Breast epithelium (tissue), 4 donors: ENCODE data around the gene KRCC1. TPM values are rescaled to one million over a fixed set of nuclear protein-coding genes. Genes with fewer than 3 reads are reported as not detected.

Experiments used
- DNase-seq, 2 donors: peaks; one replicate each; pipeline ENCODE4 v3.0.0-alpha.2; 2019; ENCODE audit warnings: low spot score in 2 of 2
- H3K27ac ChIP-seq, 2 donors: fragments of 200-600 bp; sonication (generic) in 1 of 2; one replicate each; pipeline ENCODE4 v1.5.1; 2016 to 2019; ENCODE audit warnings: mild to moderate bottlenecking in 1 of 2
- H3K27me3 ChIP-seq, 2 donors: fragments of 200-600 bp; sonication (generic) in 1 of 2; one replicate each; pipeline versions ENCODE4 v1.5.1 to v1.6.0; 2017 to 2019; ENCODE audit warnings: control low read depth in 1 of 2, mild to moderate bottlenecking in 1 of 2
- H3K36me3 ChIP-seq: fragments of 200-600 bp; one replicate; pipeline ENCODE4 v1.5.1; 2019
- H3K4me1 ChIP-seq, 2 donors: fragments of 200-600 bp; sonication (generic); one replicate each; pipeline ENCODE4 v1.5.1; 2016 to 2019; ENCODE audit warnings: control low read depth in 1 of 2
- H3K4me3 ChIP-seq, 3 donors: fragments of 200-600 bp; sonication (generic); 1 replicate in 2 of 3; 2 replicates in 1 of 3; pipeline ENCODE4 v1.5.1; 2016 to 2019; ENCODE audit warnings: mild to moderate bottlenecking in 3 of 3, moderate library complexity in 2 of 3
- H3K9me3 ChIP-seq, 2 donors: fragments of 200-600 bp; sonication (generic) in 1 of 2; one replicate each; pipeline ENCODE4 v1.5.1; 2016 to 2019; ENCODE audit warnings: control low read depth in 1 of 2
- CTCF ChIP-seq, 3 donors: fragments of 450-650 bp; IDR thresholded peaks; one replicate each; pipeline ENCODE4 v1.5.1; 2016 to 2017; ENCODE audit warnings: antibody characterized with exemption in 3 of 3, mild to moderate bottlenecking in 3 of 3, moderate library complexity in 3 of 3
- POLR2A ChIP-seq: fragments of 450-650 bp; IDR thresholded peaks from one replicate; pipeline ENCODE4 v1.6.1; 2016; ENCODE audit warnings: antibody characterized with exemption, mild to moderate bottlenecking, moderate library complexity
- POLR2AphosphoS5 ChIP-seq, 3 donors: sonication (generic); formaldehyde crosslinking; IDR thresholded peaks; one replicate each; pipeline ENCODE4 v1.6.1; 2017; ENCODE audit warnings: antibody characterized with exemption in 3 of 3
- intact Hi-C: fragments of 100-400 bp; cut with DNase I; formaldehyde crosslinking; loops from one replicate; pipeline ENCODE4 v1.15.1; 2023; ENCODE audit warnings: low total_unique reads
- total RNA-seq, 3 donors: library from RNA; depleted of rRNA; stranded (reverse); fragments of >200 nt; gene quantifications; one replicate each; pipeline ENCODE4 v1.1.0, GENCODE V29; 2016

Gene KRCC1
- total RNA-seq, 3 donors from 2014 or later: 34.1 to 44.8 (median 39.2) TPM

- no peak overlapping the region for H3K4me3 ChIP-seq
- no peak for DNase-seq
- TF ChIP-seq POLR2A (no peak), CTCF (IDR thresholded peaks at IDR 0.05) (no peak), POLR2AphosphoS5 (IDR thresholded peaks at IDR 0.05) (no peak)
- H3K27me3 ChIP-seq: no peaks in the 10 kb centered on the region
- no peaks in the 10 kb centered on the region for H3K9me3 ChIP-seq
- intact Hi-C loops: no loop called here
- no peak overlapping the region for H3K27ac ChIP-seq
- H3K4me1 ChIP-seq: no peaks in the 10 kb centered on the region
- no peaks in the 10 kb centered on the region for H3K36me3 ChIP-seq
These were observed 14.5 kb upstream of the KRCC1 start for GRCh38 chr2:88070055-88070454.

GRCh38 chr2:88069117-88069516 lies 13.5 kb upstream of the KRCC1 start:
- no peaks in the 10 kb centered on the region for H3K36me3 ChIP-seq
- no peak for DNase-seq
- peak overlapping the region in 1 of 2 donors; percentile 10 for H3K27ac ChIP-seq
- peak overlapping the region in 1 of 3 donors; percentile 17 for H3K4me3 ChIP-seq
- no peaks in the 10 kb centered on the region for H3K4me1 ChIP-seq
- TF ChIP-seq CTCF (IDR thresholded peaks at IDR 0.05): no peak
- TF ChIP-seq POLR2A: no peak
- no peak for TF ChIP-seq POLR2AphosphoS5 (IDR thresholded peaks at IDR 0.05)
- H3K9me3 ChIP-seq: no peaks in the 10 kb centered on the region
- intact Hi-C loops: no loop called here
- no peaks in the 10 kb centered on the region for H3K27me3 ChIP-seq

- no peak overlapping the region for H3K27ac ChIP-seq
- peak overlapping the region in 1 of 3 donors; percentile 20 for H3K4me3 ChIP-seq
- intact Hi-C loops: no loop called here
- no peaks in the 10 kb centered on the region for H3K9me3 ChIP-seq
- H3K27me3 ChIP-seq: no peaks in the 10 kb centered on the region
- H3K36me3 ChIP-seq: no peaks in the 10 kb centered on the region
- no peak for TF ChIP-seq POLR2AphosphoS5 (IDR thresholded peaks at IDR 0.05)
- no peak for TF ChIP-seq POLR2A
- no peak for TF ChIP-seq CTCF (IDR thresholded peaks at IDR 0.05)
- no peak for DNase-seq
- H3K4me1 ChIP-seq: no peaks in the 10 kb centered on the region
These were observed 12.5 kb upstream of the KRCC1 start for GRCh38 chr2:88068044-88068443.

GRCh38 chr2:88067598-88067997 lies 12.0 kb upstream of the KRCC1 start, which contains the start of gene SMYD1:
Gene SMYD1 (plus strand): TSS chr2:88067825. CDS start chr2:88067865, 40 bp downstream.
- H3K27me3 ChIP-seq: no peaks in the 10 kb centered on the region
- H3K4me1 ChIP-seq: no peaks in the 10 kb centered on the region
- intact Hi-C loops: no loop called here
- DNase-seq: no peak
- no peaks in the 10 kb centered on the region for H3K36me3 ChIP-seq
- H3K9me3 ChIP-seq: no peaks in the 10 kb centered on the region
- peak within 1 kb of the TSS in 1 of 3 donors; percentile 20 for H3K4me3 ChIP-seq
- H3K27ac ChIP-seq: peak within 1 kb of the TSS in 1 of 2 donors; percentile 40
- TF ChIP-seq CTCF (IDR thresholded peaks at IDR 0.05) (no peak), POLR2A (no peak), POLR2AphosphoS5 (IDR thresholded peaks at IDR 0.05) (no peak)

GRCh38 chr2:88067189-88067588 lies 11.6 kb upstream of the KRCC1 start:
- intact Hi-C loops: no loop called here
- Histone ChIP-seq H3K27ac (peak overlapping the region in 1 of 2 donors; percentile 40), H3K36me3 (no peaks in the 10 kb centered on the region), H3K4me3 (no peak overlapping the region), H3K9me3 (no peaks in the 10 kb centered on the region), H3K4me1 (no peaks in the 10 kb centered on the region), H3K27me3 (no peaks in the 10 kb centered on the region)
- no peak for TF ChIP-seq POLR2A
- no peak for TF ChIP-seq POLR2AphosphoS5 (IDR thresholded peaks at IDR 0.05)
- TF ChIP-seq CTCF (IDR thresholded peaks at IDR 0.05): no peak
- DNase-seq: no peak
